OCI-LY1 (cell line): ENCODE results near the gene ZNF606.

Experiments used
- H2AFZ ChIP-seq: fragments of 200-600 bp; sonication (generic), shearing (Covaris generic); 2 replicates; pipeline ENCODE4 v1.6.0; 2014; ENCODE audit warnings: antibody characterized with exemption, mild to moderate bottlenecking, low read length
- H3F3A ChIP-seq: fragments of 200-600 bp; sonication (generic), shearing (Covaris generic); 2 replicates; pipeline ENCODE4 v1.6.0; 2014; ENCODE audit warnings: mild to moderate bottlenecking, antibody characterized with exemption, low read length, moderate library complexity; ENCODE audit not compliant: insufficient read depth
- H3K27ac ChIP-seq: fragments of 200-600 bp; sonication (generic); 2 replicates; pipeline ENCODE4 v1.5.1; 2014; ENCODE audit warnings: low read length, mixed run types, mild to moderate bottlenecking, low read depth; ENCODE audit not compliant: poor library complexity, severe bottlenecking
- H3K27me3 ChIP-seq: fragments of 200-600 bp; sonication (generic); 2 replicates; pipeline ENCODE4 v1.6.0; 2014; ENCODE audit warnings: antibody characterized with exemption, mild to moderate bottlenecking, low read length, moderate library complexity; ENCODE audit not compliant: insufficient read depth
- H3K36me3 ChIP-seq: fragments of 200-600 bp; sonication (generic); 2 replicates; pipeline ENCODE4 v1.6.1; 2014; ENCODE audit warnings: mild to moderate bottlenecking, antibody characterized with exemption, low read length, moderate library complexity, mixed read lengths; ENCODE audit not compliant: insufficient read depth
- H3K4me1 ChIP-seq: fragments of 200-600 bp; sonication (generic); 2 replicates; pipeline ENCODE4 v1.5.1; 2014; ENCODE audit warnings: mild to moderate bottlenecking, low read length, moderate library complexity; ENCODE audit not compliant: insufficient read depth, severe bottlenecking
- H3K4me2 ChIP-seq: fragments of 200-600 bp; sonication (generic), shearing (Covaris generic); 2 replicates; pipeline ENCODE4 v1.6.1; 2014; ENCODE audit warnings: low read length
- H3K4me3 ChIP-seq: fragments of 200-600 bp; sonication (generic); 2 replicates; pipeline ENCODE4 v1.5.1; 2014; ENCODE audit warnings: low read length, low read depth, mild to moderate bottlenecking, mixed read lengths; ENCODE audit not compliant: poor library complexity, severe bottlenecking
- H3K79me2 ChIP-seq: fragments of 200-600 bp; shearing (Covaris generic); 2 replicates; pipeline ENCODE4 v1.6.1; 2016; ENCODE audit warnings: mixed run types, low read length, mixed read lengths; ENCODE audit not compliant: insufficient read depth
- H3K9ac ChIP-seq: fragments of 200-600 bp; sonication (generic), shearing (Covaris generic); 2 replicates; pipeline ENCODE4 v1.6.1; 2014; ENCODE audit warnings: mild to moderate bottlenecking, low read length, mixed read lengths
- H3K9me2 ChIP-seq: fragments of 200-600 bp; sonication (generic), shearing (Covaris generic); 2 replicates; pipeline ENCODE4 v1.6.1; 2014; ENCODE audit warnings: low read depth, mild to moderate bottlenecking, low read length, mixed read lengths
- H3K9me3 ChIP-seq: fragments of 200-600 bp; shearing (Covaris generic); 2 replicates; pipeline ENCODE4 v1.6.1; 2014; ENCODE audit warnings: low read length, mixed read lengths
- H4K20me1 ChIP-seq: fragments of 200-600 bp; sonication (generic), shearing (Covaris generic); 2 replicates; pipeline ENCODE4 v1.6.0; 2016; ENCODE audit warnings: mild to moderate bottlenecking, low read length; ENCODE audit not compliant: insufficient read depth
- CTCF ChIP-seq: fragments of 200-600 bp; sonication (generic), shearing (Covaris generic); IDR thresholded peaks from 2 replicates; pipeline ENCODE4 v1.5.1; 2017; ENCODE audit warnings: mild to moderate bottlenecking, antibody characterized with exemption, low read length, moderate library complexity, mixed read lengths
- EZH2 ChIP-seq: fragments of 200-600 bp; sonication (generic), shearing (Covaris generic); IDR thresholded peaks from 2 replicates; pipeline ENCODE4 v1.8.0; 2017; ENCODE audit warnings: borderline replicate concordance, mixed run types, mild to moderate bottlenecking, antibody characterized with exemption, low read length, moderate library complexity, mixed read lengths

ZNF606 gene

GRCh38 chr19:57935731-57936130 is 66.9 kb downstream of the ZNF606 start:
- H3K4me1 ChIP-seq: no peaks in the 10 kb centered on the region

GRCh38 chr19:57934820-57935665 is 67.6 kb downstream of the ZNF606 start, which contains the start of gene ZNF418:
Gene ZNF418, minus strand, starts transcription at chr19:57935402. Its CDS starts 1,580 bp downstream, at chr19:57933822.
- Histone ChIP-seq H3K27ac (no peak within 1 kb of the TSS), H3K4me2 (no peak within 1 kb of the TSS), H2AFZ (no peak within 1 kb of the TSS)

More at GRCh38 chr19:57935731-57936130, 66.9 kb downstream of the ZNF606 start:
- Histone ChIP-seq H3K9me2 (no peaks in the 10 kb centered on the region), H3F3A (no peaks in the 10 kb centered on the region), H2AFZ (no peak overlapping the region), H3K27ac (no peak overlapping the region), H3K9me3 (peaks cover 18% of the 10 kb centered on the region), H3K79me2 (no peaks in the 10 kb centered on the region), H3K4me2 (no peak overlapping the region), H3K4me3 (no peak overlapping the region), H4K20me1 (no peaks in the 10 kb centered on the region), H3K36me3 (no peaks in the 10 kb centered on the region), H3K27me3 (no peaks in the 10 kb centered on the region), H3K9ac (no peak overlapping the region)
- no peak for TF ChIP-seq CTCF
- TF ChIP-seq EZH2: no peak

GRCh38 chr19:57927587-57927986 is 75.0 kb downstream of the ZNF606 start:
- no peaks in the 10 kb centered on the region for H4K20me1 ChIP-seq
- H3K27ac ChIP-seq: no peak overlapping the region
- no peaks in the 10 kb centered on the region for H3K4me1 ChIP-seq
- H3K79me2 ChIP-seq: no peaks in the 10 kb centered on the region
- H3K36me3 ChIP-seq: no peaks in the 10 kb centered on the region
- no peaks in the 10 kb centered on the region for H3K27me3 ChIP-seq
- no peaks in the 10 kb centered on the region for H3F3A ChIP-seq
- no peak overlapping the region for H3K4me2 ChIP-seq
- H3K9me3 ChIP-seq: peaks cover 2% of the 10 kb centered on the region; the same call in 1 of the 2 replicates
- H2AFZ ChIP-seq: no peak overlapping the region
- H3K4me3 ChIP-seq: no peak overlapping the region
- TF ChIP-seq CTCF: no peak
- no peak for TF ChIP-seq EZH2
- no peak overlapping the region for H3K9ac ChIP-seq
- H3K9me2 ChIP-seq: no peaks in the 10 kb centered on the region

More at GRCh38 chr19:57934820-57935665, 67.6 kb downstream of the ZNF606 start, which contains the start of gene ZNF418:
- H4K20me1 ChIP-seq: no peaks in the 10 kb centered on the region
- no peaks in the 10 kb centered on the region for H3K27me3 ChIP-seq
- H3K9ac ChIP-seq: no peak within 1 kb of the TSS
- no peaks in the 10 kb centered on the region for H3K79me2 ChIP-seq
- no peaks in the 10 kb centered on the region for H3K4me1 ChIP-seq
- no peaks in the 10 kb centered on the region for H3K36me3 ChIP-seq
- TF ChIP-seq CTCF (no peak), EZH2 (no peak)
- no peaks in the 10 kb centered on the region for H3F3A ChIP-seq
- H3K9me2 ChIP-seq: no peaks in the 10 kb centered on the region
- H3K4me3 ChIP-seq: no peak within 1 kb of the TSS
- H3K9me3 ChIP-seq: peaks cover 18% of the 10 kb centered on the region
